ENCODE data around the gene CAPZA2. TPM values are rescaled to one million over a fixed set of nuclear protein-coding genes. Genes with fewer than 3 reads are reported as not detected.
"Not testable (repeated sequence)": the region's sequence is repeated elsewhere in the genome, so short reads cannot be mapped to it uniquely, and the experiment has no call there.

The CAPZA2 gene
- total and polyA plus RNA-seq, 2 donors from 2014 or later, result 130 to 295 TPM

- Histone ChIP-seq H3K27me3 (ENCODE audit: control insufficient read depth, insufficient read depth, low read length) (no peaks in the 10 kb centered on the region), H3K27ac (ENCODE audit: low read depth in 2 of 2, low read length in 2 of 2) (no peak overlapping the region), H3K4me1 (ENCODE audit: control insufficient read depth in 2 of 3, insufficient read depth in 2 of 3, low read depth in 1 of 3, low read length in 3 of 3) (peaks cover 0 to 4% (median 0%) of the 10 kb centered on the region in 3 donors), H3K4me3 (ENCODE audit: low read length in 3 of 3) (no peak overlapping the region), H3K9me3 (ENCODE audit: control insufficient read depth in 2 of 3, insufficient read depth in 1 of 3, low read length in 3 of 3) (no peaks in the 10 kb centered on the region), H3K36me3 (ENCODE audit: control insufficient read depth in 2 of 3, insufficient read depth in 3 of 3, low read length in 3 of 3) (no peaks in the 10 kb centered on the region), H3K9ac (ENCODE audit: low read length in 3 of 3) (no peak overlapping the region)
- no peak for TF ChIP-seq CTCF (IDR thresholded peaks at IDR 0.05; ENCODE audit: borderline replicate concordance, extremely low read depth, insufficient read depth)
- intact Hi-C loops (cut with DNase I), result loop anchor here (5.0 kb wide), 1 partner anchor 193 kb away; no protein-coding TSS in a partner anchor
- DNase-seq (no peak), FAIRE-seq (no peak)
Measured at GRCh38 chr7:116934580-116934979, 72.2 kb downstream of the CAPZA2 start.

GRCh38 chr7:116936844-116937243 is 74.5 kb downstream of the CAPZA2 start:
- DNase-seq; H3K4me3 ChIP-seq (ENCODE audit: low read length in 3 of 3); FAIRE-seq; H3K27ac ChIP-seq (ENCODE audit: low read depth in 2 of 2, low read length in 2 of 2); H3K36me3 ChIP-seq (ENCODE audit: control insufficient read depth in 2 of 3, insufficient read depth in 3 of 3, low read length in 3 of 3); H3K4me1 ChIP-seq (ENCODE audit: control insufficient read depth in 2 of 3, insufficient read depth in 2 of 3, low read depth in 1 of 3, low read length in 3 of 3); H3K9me3 ChIP-seq (ENCODE audit: control insufficient read depth in 2 of 3, insufficient read depth in 1 of 3, low read length in 3 of 3); H3K27me3 ChIP-seq (ENCODE audit: control insufficient read depth, insufficient read depth, low read length); intact Hi-C loops (cut with DNase I); H3K9ac ChIP-seq (ENCODE audit: low read length in 3 of 3): not testable (repeated sequence)

- DNase-seq (no peak), FAIRE-seq (no peak)
- no peaks in the 10 kb centered on the region for H3K27me3 ChIP-seq (ENCODE audit: control insufficient read depth, insufficient read depth, low read length)
- TF ChIP-seq CTCF (IDR thresholded peaks at IDR 0.05; ENCODE audit: borderline replicate concordance, extremely low read depth, insufficient read depth), result no peak
- no peak overlapping the region for H3K9ac ChIP-seq (ENCODE audit: low read length in 3 of 3)
- no peaks in the 10 kb centered on the region for H3K4me1 ChIP-seq (ENCODE audit: control insufficient read depth in 2 of 3, insufficient read depth in 2 of 3, low read depth in 1 of 3, low read length in 3 of 3)
- no peak overlapping the region for H3K4me3 ChIP-seq (ENCODE audit: low read length in 3 of 3)
- no peaks in the 10 kb centered on the region for H3K9me3 ChIP-seq (ENCODE audit: control insufficient read depth in 2 of 3, insufficient read depth in 1 of 3, low read length in 3 of 3)
- no peaks in the 10 kb centered on the region for H3K36me3 ChIP-seq (ENCODE audit: control insufficient read depth in 2 of 3, insufficient read depth in 3 of 3, low read length in 3 of 3)
- intact Hi-C loops (cut with DNase I), result no loop called here
- no peak overlapping the region for H3K27ac ChIP-seq (ENCODE audit: low read depth in 2 of 2, low read length in 2 of 2)
Measured at GRCh38 chr7:116938678-116939077, 76.3 kb downstream of the CAPZA2 start.

- FAIRE-seq, result no peak
- H3K4me1 ChIP-seq (ENCODE audit: control insufficient read depth in 2 of 3, insufficient read depth in 2 of 3, low read depth in 1 of 3, low read length in 3 of 3), result no peaks in the 10 kb centered on the region
- no peaks in the 10 kb centered on the region for H3K27me3 ChIP-seq (ENCODE audit: control insufficient read depth, insufficient read depth, low read length)
- no peak for DNase-seq
- no peaks in the 10 kb centered on the region for H3K36me3 ChIP-seq (ENCODE audit: control insufficient read depth in 2 of 3, insufficient read depth in 3 of 3, low read length in 3 of 3)
- no peak for TF ChIP-seq CTCF (IDR thresholded peaks at IDR 0.05; ENCODE audit: borderline replicate concordance, extremely low read depth, insufficient read depth)
- no peak overlapping the region for H3K9ac ChIP-seq (ENCODE audit: low read length in 3 of 3)
- no peaks in the 10 kb centered on the region for H3K9me3 ChIP-seq (ENCODE audit: control insufficient read depth in 2 of 3, insufficient read depth in 1 of 3, low read length in 3 of 3)
- H3K27ac ChIP-seq (ENCODE audit: low read depth in 2 of 2, low read length in 2 of 2), result no peak overlapping the region
- no peak overlapping the region for H3K4me3 ChIP-seq (ENCODE audit: low read length in 3 of 3)
- intact Hi-C loops (cut with DNase I), result no loop called here
Measured at GRCh38 chr7:116940689-116941370, 78.4 kb downstream of the CAPZA2 start.

Measured in kidney (tissue), 14 donors.